Stimulated activated CD8-positive, alpha-beta memory T cell treated with anti-CD3 and anti-CD28 coated beads, Interleukin-12 subunit alpha, Interleukin-12 subunit beta, amount 100 ng/mL, for 4 hours (primary cell): ENCODE results near the gene ACACA.

Experiments
- DNase-seq: peaks from one replicate; pipeline ENCODE4 v3.0.0-alpha.2; 2020; ENCODE audit warnings: low read depth

The ACACA gene

DNA sequence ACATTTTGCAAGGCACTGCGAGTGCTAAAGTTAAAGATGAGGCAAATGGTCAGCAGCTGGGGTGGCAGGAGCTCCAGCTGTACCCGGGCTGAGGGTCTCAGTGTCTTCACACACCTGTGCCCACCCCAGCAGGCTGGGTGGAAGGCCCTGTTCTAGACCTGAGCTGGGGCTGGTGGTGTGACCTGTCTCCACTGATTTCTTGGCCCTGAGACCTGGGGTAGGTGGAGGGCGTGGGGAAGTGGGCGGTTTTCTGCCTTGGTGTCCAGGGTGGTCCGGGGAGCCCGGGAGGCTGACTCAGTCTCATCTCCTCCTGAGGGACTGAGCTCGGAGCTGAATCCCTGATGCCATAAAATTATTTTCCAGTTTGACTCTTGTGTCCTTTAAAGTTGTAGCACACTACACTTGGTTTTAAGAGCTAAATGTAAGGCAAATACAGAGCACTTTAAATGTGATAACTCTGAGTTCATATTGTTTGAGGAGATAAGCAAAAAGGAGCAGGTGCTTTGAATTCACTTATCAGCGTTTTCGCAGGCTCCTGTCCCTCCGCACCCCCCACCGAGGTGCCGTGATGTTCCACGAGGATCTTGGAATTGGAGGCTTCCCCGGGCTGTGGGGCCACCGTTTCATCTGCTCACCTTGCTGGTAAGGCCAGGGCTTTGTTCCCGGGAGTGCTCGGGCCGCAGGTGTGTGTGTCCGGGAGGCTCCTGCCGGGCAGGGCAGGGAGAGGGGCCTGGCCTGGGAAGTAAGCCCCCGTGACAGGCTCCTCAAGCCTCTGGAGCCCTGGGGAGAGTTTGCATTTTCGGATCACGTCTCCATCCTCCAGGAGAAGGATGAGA is 340.9 kb downstream of the ACACA start:
- DNase-seq: no peak

DNA sequence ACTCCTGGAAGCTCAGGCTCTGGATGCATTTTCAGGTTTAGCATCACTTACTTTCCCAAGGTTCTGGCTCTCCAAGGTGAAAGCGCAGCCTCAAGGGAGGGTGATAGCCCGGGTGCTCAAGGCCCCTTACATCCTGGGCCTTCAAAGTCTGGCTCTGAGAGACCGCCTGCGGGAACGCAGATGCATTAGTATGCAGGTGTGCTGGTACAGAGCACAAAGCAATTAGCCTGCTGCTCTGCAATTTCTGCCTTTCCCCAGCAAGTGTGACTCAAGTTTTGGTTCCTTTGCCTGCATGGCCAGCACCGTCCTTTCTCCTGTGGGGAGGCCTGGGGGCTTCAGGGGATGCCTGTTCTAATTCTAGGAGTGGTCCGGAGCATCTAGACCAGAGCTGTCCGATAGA is 341.7 kb downstream of the ACACA start:
- no peak for DNase-seq

DNA sequence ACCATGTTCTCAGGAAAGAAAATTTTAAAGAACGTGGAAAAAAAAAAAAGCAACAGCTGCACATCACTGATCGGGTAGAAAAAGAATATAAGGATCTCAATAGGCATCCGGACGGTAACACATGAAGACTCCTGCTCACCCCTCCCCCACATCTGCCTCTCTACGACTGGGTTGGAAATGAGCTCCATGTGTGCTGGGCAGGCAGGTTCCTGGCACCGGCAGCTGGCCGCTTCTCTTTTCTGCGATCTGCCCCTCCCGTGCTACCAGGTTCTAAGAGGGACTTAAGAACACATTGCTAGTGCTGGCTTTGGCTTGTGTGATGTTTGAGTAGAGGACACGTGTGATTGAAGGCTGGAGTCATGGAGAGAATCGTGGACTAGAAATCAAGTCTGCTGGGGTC is 342.4 kb downstream of the ACACA start:
- no peak for DNase-seq

DNA sequence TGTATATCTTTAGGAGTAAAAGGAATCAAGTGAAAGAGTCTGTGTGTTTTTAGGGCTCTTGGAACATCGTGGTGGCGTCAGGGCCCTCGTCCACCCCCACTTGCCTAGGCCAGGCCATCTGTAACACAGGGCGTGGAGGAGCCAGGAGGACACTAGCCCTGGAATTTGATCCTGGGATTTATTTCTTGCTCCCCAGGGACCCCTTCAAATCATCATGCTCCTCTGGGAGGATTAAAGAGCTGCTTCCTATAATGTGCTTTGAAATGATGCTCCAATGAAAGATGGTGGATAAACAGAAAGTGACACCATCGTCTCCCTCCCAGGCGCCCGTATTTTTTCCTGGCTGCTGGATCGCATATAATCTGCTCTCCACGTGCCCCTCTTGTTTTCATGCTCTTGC is 344.6 kb downstream of the ACACA start:
- DNase-seq: no peak

DNA sequence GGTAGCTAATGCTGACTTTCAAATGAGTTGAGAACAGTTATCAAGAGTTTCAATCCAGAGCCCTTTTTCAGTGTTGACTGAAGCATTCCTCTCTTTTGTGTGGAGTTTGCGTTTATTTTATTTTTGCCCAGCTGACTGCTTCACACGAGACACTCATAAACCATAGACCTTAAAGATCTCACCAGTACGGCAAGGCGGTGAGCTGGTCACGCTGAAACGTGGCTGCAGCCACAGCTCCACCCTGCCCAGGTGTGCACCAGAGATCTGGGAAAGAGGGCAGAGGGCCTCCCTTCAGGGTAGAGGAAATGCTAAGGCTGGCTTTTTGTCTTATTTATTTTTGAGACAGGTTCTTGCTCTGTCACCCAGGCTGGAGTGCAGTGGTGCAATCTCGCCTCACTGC is 345.7 kb downstream of the ACACA start:
- no peak for DNase-seq

DNA sequence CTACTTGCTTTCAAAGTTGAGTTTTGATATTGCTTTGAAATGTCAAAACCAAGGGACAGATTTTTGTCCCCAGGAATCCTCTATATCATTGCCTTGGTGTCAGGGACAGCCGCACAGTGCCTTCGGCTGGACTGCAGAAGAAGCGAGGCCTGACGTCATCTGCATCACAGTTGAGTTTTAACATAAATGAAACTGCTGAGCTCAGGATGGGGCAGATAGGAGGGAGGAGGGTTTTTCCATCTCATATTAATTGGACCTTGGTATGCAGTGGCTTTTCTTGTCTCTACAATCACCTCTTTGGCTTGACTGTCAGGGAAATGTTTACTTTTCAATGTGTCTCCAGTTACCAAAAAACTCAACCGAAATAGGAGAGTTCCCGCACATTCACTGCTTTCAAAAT is 346.5 kb downstream of the ACACA start:
- no peak for DNase-seq

DNA sequence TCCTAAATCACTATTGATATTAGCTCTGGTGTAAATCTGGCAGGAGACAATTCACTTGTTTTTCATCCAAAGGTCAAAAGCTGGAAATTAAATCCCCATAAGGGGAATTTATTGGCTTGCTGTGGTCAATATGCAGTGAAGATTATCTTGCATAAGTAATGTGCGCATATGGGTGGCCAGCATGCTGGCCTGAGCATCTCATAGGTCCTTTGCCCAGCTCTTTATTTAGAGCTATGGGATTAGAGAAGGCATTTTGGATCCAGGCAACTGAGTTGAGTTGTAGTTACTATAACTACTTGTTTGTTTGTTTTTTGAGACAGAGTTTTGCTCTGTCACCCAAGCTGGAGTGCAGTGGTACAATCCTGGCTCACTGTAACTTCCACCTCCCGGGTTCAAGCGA is 347.1 kb downstream of the ACACA start:
- no peak for DNase-seq

DNA sequence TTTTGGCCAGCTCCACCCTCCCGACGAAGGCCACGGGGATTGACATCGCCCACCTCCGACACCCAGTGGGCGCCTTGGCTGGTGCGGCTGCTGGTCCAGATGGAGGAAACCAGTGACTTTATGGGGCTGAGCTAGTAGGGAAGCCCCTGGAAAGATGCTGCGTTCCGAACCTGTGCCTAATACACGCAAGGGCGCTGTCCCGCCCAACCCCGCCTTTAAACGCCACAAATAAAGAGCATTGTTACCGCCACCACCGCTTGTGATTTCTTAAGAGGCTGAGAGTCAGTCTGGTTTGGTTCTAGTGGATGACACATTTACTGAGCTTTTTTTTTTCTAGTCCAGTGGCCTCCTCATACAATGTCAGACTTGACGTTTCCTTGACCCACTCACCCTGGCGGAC is 350.0 kb downstream of the ACACA start:
- DNase-seq: no peak

DNA sequence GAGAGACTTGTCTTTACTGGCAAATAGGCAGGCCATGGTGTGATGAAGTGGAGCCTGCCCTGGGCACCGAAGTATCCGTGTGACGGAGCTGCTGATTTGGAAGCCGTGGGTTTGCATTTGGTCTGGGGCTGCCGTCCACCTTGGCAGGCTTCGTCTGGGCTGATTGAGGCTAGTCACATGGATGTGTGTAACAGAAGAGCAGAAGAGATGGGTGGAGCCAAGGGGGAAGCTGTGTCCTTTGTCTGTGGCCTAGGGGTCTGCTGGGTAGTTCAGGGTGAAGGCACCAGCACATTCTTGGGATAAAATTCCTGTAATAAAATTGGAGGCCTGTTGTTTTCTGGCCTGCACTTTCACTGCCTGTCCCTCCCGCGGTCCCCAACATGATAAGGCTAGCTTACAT is 351.7 kb downstream of the ACACA start:
- no peak for DNase-seq

DNA sequence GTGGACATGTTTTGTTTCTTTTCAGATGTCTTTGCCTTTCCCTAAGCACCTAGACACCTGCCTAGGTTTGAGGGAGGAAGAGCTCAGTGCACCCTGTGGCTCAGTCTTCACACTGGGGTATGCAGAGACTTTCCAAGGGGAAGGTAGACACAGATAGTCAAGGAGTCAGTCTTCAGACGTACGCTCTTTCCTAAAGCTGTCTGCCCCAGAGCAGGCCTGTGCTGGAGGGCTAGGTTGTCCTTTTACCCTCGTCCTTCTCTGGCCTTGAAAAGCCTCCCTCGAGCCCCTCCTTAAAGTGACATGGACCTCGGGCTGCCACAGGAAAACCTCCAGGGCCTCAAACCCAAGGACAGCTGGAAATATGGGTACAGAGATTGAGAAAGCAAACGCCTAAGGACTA is 354.2 kb downstream of the ACACA start:
- DNase-seq: no peak

DNA sequence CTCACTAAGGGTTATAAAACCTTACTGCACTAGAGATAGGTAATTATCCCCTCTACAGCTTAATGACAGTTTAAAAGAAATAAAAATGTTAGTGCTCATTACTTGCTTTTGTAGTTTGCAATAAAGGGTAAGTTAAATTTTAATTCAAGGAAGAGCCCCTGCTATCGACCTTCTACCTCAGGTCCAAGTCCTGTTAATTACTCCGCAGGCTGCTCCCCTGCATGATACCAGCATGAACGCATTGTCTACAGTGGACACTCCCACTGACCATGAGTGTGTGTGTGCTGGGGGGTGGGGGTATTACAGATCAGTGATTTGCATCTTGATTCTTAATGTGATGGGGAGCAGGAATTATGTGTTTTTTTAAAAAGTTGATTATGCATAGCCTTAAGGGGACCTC is 354.8 kb downstream of the ACACA start:
- DNase-seq: no peak

DNA sequence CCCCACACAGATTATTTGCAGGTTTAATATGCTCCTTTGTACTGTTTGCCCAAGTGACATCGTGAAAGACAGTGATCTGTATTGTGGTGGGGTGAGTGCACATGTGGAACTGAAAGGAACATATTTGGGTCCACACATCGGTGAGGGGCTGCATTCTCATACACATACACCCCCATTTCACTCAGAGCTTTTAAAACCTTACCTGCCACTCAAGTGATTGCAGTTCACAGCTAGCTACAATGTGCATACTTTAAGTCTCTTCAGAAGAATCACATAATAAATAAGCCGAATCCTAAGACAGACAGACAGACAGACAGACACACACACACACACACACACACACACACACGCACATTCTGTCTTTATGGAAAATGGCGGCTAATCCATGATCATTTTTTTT is 355.3 kb downstream of the ACACA start:
- DNase-seq: no peak

DNA sequence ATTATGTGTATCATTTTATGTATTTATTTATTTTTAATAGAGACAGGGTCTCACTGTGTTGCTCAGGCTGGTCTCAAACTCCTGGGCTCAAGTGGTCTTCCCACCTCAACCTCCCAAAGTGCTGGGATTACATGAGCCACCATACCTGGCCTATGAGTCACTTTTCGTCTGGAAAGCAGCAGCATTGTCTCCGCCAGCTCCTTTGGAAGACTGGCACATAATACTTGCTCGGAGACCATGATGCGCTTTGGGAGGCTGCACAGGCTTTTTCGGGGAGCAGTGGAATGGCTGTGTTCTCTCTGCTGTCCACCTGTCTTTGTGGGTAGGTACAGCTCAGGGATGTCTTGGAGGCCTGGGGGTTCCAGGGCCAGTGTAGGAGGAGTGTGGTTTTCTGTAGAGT is 355.7 kb downstream of the ACACA start:
- no peak for DNase-seq

DNA sequence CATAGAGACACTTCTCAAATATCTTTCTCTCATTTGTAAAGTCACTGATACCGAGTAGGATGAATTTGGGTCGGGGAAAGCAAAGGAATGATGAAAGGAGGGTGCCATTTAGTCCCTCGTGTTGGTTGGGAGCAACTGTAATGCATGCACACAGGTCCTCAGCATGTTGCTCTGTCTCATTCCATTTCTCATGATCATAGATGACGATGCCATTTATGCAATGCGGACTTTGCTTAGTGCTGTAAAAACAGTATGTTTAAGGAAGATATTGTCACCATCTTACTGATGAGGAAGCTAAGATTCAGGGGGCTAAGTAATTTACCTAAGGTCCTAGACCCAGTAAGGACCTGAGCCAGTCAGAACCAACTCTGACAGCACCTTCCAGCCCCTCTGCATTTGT is 357.8 kb downstream of the ACACA start:
- DNase-seq: no peak

DNA sequence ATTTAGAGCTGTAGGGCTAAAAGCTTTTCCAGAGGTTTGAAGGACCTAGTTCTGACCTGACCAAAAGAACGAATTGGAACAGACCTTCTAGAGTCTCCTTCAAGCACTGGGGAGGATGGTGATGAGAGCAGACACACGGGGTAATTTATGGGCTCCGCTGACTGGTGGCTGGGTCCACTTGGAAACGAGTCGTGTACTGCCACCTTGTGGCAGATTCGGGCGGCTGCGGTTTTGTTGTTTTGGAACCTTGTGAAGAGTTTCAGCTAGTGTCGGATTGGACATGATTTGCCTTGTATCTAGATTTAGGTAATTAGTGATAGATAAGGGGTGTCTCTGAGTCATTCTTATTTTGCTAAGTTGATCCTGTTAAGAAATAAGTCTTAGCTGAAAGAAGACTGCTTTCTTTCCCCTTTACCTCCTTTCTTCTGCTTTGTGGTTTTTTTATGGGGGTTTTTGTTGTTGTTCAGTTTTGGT is 359.0 kb downstream of the ACACA start:
- DNase-seq: peak; percentile 60

DNA sequence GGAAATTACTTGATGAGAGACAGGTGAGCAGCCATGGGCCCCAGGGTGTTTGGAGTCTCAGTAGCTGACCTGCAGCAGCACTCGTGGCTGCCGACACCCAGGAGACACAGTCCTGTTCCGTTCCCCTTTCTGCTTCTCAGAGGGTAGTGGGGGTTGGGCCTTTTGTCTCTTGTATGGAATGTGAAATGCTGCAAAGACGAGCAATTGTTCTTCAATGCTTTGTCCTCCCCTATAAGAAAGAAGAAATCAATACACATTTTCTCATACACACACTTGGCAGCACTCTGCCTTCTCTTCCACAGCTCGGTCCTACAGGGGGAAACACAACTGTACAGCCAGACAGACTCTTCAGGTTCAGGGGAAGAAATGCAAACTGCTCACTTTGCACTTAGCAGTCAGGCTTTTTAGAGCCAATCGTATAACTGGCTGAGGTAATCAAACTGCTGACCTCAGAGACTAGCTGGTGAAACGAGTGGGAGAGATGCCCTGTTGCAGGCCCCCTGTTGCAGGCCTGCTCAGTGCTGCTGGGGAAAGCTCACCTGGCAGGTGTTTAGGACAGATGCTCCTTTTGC is 361.2 kb downstream of the ACACA start:
- no peak for DNase-seq

DNA sequence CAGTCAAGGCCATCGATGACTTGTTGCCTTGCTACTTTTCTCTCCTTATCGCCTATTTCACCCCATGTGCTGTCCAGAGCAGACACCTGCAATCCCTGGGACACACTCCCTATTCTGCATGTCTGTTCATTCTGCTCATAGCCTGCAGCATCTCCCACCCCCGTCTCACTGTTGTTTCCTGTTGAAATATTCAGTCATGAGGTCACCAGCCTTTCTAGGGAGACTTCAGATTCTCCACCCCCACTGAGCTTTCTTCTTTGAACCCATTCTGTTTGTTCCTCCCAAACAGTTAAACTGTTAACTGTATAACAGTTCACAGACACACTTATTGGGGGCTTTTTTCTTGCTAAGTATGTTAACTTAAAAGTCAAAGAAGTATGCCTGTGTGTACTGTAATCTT is 363.4 kb downstream of the ACACA start:
- DNase-seq: no peak

DNA sequence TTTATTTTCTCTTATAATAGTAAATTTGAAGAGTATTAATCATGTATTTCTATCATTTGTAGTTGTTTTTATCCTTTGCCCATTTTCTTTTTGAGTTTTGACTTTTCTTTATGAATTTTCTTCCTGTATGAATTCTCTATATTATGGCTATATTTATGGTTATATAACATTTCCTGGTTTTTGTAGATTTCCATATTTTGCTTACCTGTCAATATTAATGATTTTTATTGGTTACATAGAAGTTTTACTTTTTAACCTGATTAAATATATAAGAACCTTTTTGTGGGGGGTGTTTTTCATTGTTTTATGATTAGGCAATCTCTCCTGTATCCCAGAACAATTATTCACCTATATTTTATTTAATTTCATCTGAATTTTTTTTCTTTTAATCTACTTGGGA is 364.7 kb downstream of the ACACA start:
- DNase-seq: no peak

DNA sequence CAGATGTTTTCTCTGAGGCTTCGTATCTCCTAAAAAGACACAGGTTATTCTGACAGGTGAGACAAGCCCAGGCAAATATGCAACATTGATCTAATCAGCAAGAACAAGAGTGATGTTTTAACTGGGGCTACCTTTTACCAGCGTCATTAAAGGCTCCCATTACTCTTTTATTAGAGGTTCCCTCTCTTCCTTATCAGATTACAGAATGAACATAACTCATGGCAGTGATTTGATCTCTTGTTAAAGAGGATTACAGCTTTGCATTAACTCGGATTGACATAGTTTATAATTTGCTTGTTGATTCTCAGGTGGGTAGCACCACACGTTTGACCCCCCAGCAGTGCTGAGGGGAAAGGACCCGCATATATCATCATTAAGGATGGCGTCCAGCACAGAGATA is 367.4 kb downstream of the ACACA start:
- no peak for DNase-seq

DNA sequence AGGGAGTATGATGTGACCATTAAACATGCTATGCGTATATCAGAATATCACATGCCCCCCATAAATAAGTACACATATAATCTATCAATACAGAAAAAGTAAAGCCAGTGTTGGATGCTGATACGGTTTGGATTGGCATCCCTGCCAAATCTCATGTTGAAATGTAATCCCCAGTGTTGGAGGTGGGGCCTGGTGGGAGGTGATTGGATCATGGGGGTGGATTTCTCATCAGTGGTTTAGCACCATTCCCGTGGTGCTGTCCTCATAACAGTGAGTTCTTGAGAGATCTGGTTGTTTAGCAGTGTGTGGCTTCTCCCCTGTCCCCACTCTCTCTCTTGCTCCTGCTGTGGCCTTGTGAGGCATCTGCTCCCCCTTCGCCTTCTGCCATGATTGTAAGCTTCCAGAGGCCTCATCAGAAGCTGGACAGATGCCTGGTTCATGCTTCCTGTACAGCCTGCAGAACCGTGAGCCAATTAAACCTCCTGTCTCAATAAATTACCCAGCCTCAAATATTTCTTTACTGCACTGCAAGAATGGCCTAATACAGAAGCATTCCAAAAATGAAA is 369.0 kb downstream of the ACACA start:
- no peak for DNase-seq
